SK-N-SH treated with all-trans-retinoic acid at 6 μM for 48 hours (cell line): ENCODE measurements around the gene MSL2.
A peak's percentile ranks its signal among the peaks of the same experiment; 100 is the strongest.
"Not testable (repeated sequence)": the region's sequence is repeated elsewhere in the genome, so short reads cannot be mapped to it uniquely, and the experiment has no call there.

Experiments
- ATAC-seq: fragments of 200-7000 bp; cut with Tn5 transposase; 3 replicates; pipeline ENCODE4 v1.9.1; 2020; ENCODE audit warnings: mild to moderate bottlenecking, moderate library complexity
- ARNTL ChIP-seq: fragments of 450-650 bp; formaldehyde crosslinking; IDR thresholded peaks from 2 replicates; pipeline ENCODE4 v1.5.0; 2020; ENCODE audit warnings: low read depth, mild to moderate bottlenecking, moderate library complexity, borderline replicate concordance
- BACH2 ChIP-seq: fragments of 250-450 bp; sonication (Bioruptor Pico); IDR thresholded peaks from 2 replicates; pipeline ENCODE4 v1.9.0; 2021; ENCODE audit warnings: mild to moderate bottlenecking, borderline replicate concordance
- CREB5 ChIP-seq: fragments of 250-450 bp; sonication (Bioruptor Pico); IDR thresholded peaks from 2 replicates; pipeline ENCODE4 v1.5.1; 2020; ENCODE audit warnings: low read depth, mild to moderate bottlenecking, moderate library complexity
- CSDC2 ChIP-seq: fragments of 250-450 bp; sonication (Bioruptor Pico); IDR thresholded peaks from 2 replicates; pipeline ENCODE4 v1.5.0; 2020; ENCODE audit warnings: mild to moderate bottlenecking, moderate library complexity
- CSRNP3 ChIP-seq: fragments of 250-450 bp; sonication (Bioruptor Pico); IDR thresholded peaks from 2 replicates; pipeline ENCODE4 v1.5.1; 2021; ENCODE audit warnings: mild to moderate bottlenecking, moderate library complexity
- ESRRG ChIP-seq: fragments of 250-450 bp; sonication (Bioruptor Pico); IDR thresholded peaks from 2 replicates; pipeline ENCODE4 v1.6.1; 2021; ENCODE audit warnings: mild to moderate bottlenecking
- GLIS3 ChIP-seq: fragments of 250-450 bp; sonication (Bioruptor Pico); IDR thresholded peaks from 2 replicates; pipeline ENCODE4 v1.5.0; 2020; ENCODE audit warnings: mild to moderate bottlenecking, moderate library complexity
- ISL1 ChIP-seq: fragments of 250-450 bp; sonication (Bioruptor Pico); IDR thresholded peaks from 2 replicates; pipeline ENCODE4 v2.1.2; 2022; ENCODE audit warnings: mild to moderate bottlenecking, moderate library complexity
- OSR1 ChIP-seq: fragments of 250-450 bp; sonication (Bioruptor Pico); IDR thresholded peaks from 2 replicates; pipeline ENCODE4 v1.8.0; 2022; ENCODE audit warnings: moderate library complexity, mild to moderate bottlenecking, inconsistent platforms
- PATZ1 ChIP-seq: fragments of 250-450 bp; sonication (Bioruptor Pico); IDR thresholded peaks from 2 replicates; pipeline ENCODE4 v1.8.0; 2020; ENCODE audit warnings: mild to moderate bottlenecking, moderate library complexity, borderline replicate concordance
- PPARA ChIP-seq: fragments of 250-450 bp; sonication (Bioruptor Pico); IDR thresholded peaks from 2 replicates; pipeline ENCODE4 v1.5.0; 2020; ENCODE audit warnings: mild to moderate bottlenecking, borderline replicate concordance
- RARB ChIP-seq: fragments of 250-450 bp; sonication (Bioruptor Pico); IDR thresholded peaks from 2 replicates; pipeline ENCODE4 v1.8.0; 2021; ENCODE audit warnings: mild to moderate bottlenecking, moderate library complexity
- SNAI2 ChIP-seq: fragments of 250-450 bp; sonication (Bioruptor Pico); IDR thresholded peaks from 2 replicates; pipeline ENCODE4 v1.5.0; 2020; ENCODE audit warnings: mild to moderate bottlenecking, moderate library complexity
- TCF4 ChIP-seq: fragments of 250-450 bp; sonication (Bioruptor Pico); IDR thresholded peaks from 2 replicates; pipeline ENCODE4 v1.8.0; 2021; ENCODE audit warnings: mild to moderate bottlenecking, moderate library complexity, borderline replicate concordance
- TOX ChIP-seq: fragments of 250-450 bp; sonication (Bioruptor Pico); IDR thresholded peaks from 2 replicates; pipeline ENCODE4 v1.8.0; 2021; ENCODE audit warnings: mild to moderate bottlenecking, moderate library complexity, borderline replicate concordance
- TSHZ2 ChIP-seq: fragments of 250-450 bp; sonication (Bioruptor Pico); IDR thresholded peaks from 2 replicates; pipeline ENCODE4 v1.5.0; 2020; ENCODE audit warnings: mild to moderate bottlenecking, moderate library complexity
- ZC3H10 ChIP-seq: fragments of 250-450 bp; sonication (Bioruptor Pico); IDR thresholded peaks from 2 replicates; pipeline ENCODE4 v1.5.1; 2021; ENCODE audit warnings: mild to moderate bottlenecking, moderate library complexity
- ZFP3 ChIP-seq: fragments of 250-450 bp; sonication (Bioruptor Pico); IDR thresholded peaks from 2 replicates; pipeline ENCODE4 v1.5.0; 2020; ENCODE audit warnings: mild to moderate bottlenecking, moderate library complexity
- ZFP30 ChIP-seq: fragments of 450-650 bp; formaldehyde crosslinking; IDR thresholded peaks from 2 replicates; pipeline ENCODE4 v1.5.0; 2022; ENCODE audit warnings: mild to moderate bottlenecking, moderate library complexity
- ZNF565 ChIP-seq: fragments of 450-650 bp; formaldehyde crosslinking; conservative IDR thresholded peaks from 2 replicates; pipeline ENCODE4 v1.5.0; 2020; ENCODE audit warnings: low read depth, mild to moderate bottlenecking, moderate library complexity
- ZNF70 ChIP-seq: fragments of 450-650 bp; formaldehyde crosslinking; IDR thresholded peaks from 2 replicates; pipeline ENCODE4 v1.5.0; 2020; ENCODE audit warnings: mild to moderate bottlenecking, moderate library complexity
- ZNF8 ChIP-seq: fragments of 450-650 bp; formaldehyde crosslinking; IDR thresholded peaks from 2 replicates; pipeline ENCODE4 v1.5.0; 2020; ENCODE audit warnings: mild to moderate bottlenecking, moderate library complexity

The MSL2 gene

GRCh38 chr3:136134091-136134490, 62.0 kb downstream of the MSL2 start:
- no peak for ATAC-seq
- TF ChIP-seq BACH2 (CRISPR knock-in tag) (no peak), OSR1 (CRISPR knock-in tag) (no peak), CREB5 (CRISPR knock-in tag) (no peak), ZNF70 (CRISPR knock-in tag) (no peak), ARNTL (CRISPR knock-in tag) (no peak), PATZ1 (CRISPR knock-in tag) (no peak), ESRRG (CRISPR knock-in tag) (no peak), ZC3H10 (CRISPR knock-in tag) (no peak), ISL1 (CRISPR knock-in tag) (no peak), PPARA (CRISPR knock-in tag) (no peak), TCF4 (CRISPR knock-in tag) (no peak), ZNF8 (CRISPR knock-in tag) (no peak), TSHZ2 (CRISPR knock-in tag) (no peak)
- TF ChIP-seq, all 23 proteins: peak for 0

GRCh38 chr3:136131647-136132046, 64.5 kb downstream of the MSL2 start:
- ATAC-seq, result not testable (repeated sequence)
- peak; percentile 64; the same call in 1 of the 2 replicates for TF ChIP-seq ZNF8 (CRISPR knock-in tag)
- TF ChIP-seq, all 23 proteins: peak for 1; not testable (repeated sequence) for 22

GRCh38 chr3:136122006-136122405, 74.1 kb downstream of the MSL2 start:
- no peak for ATAC-seq
- no peak for TF ChIP-seq ZC3H10 (CRISPR knock-in tag)

GRCh38 chr3:136120373-136121348, 75.5 kb downstream of the MSL2 start:
- peak; percentile 89 for ATAC-seq
- TF ChIP-seq BACH2 (CRISPR knock-in tag) (no peak), TOX (CRISPR knock-in tag) (no peak), RARB (CRISPR knock-in tag) (no peak), ZNF8 (CRISPR knock-in tag) (no peak), SNAI2 (CRISPR knock-in tag) (no peak), CSRNP3 (CRISPR knock-in tag) (no peak), ARNTL (CRISPR knock-in tag) (no peak), ESRRG (CRISPR knock-in tag) (no peak), ISL1 (CRISPR knock-in tag) (no peak), TSHZ2 (CRISPR knock-in tag) (no peak), ZFP3 (CRISPR knock-in tag) (no peak), GLIS3 (CRISPR knock-in tag) (no peak), ZNF70 (CRISPR knock-in tag) (no peak), ZFP30 (CRISPR knock-in tag) (no peak), CSDC2 (no peak), ZNF565 (no peak), CREB5 (CRISPR knock-in tag) (no peak), TCF4 (CRISPR knock-in tag) (no peak), ZC3H10 (CRISPR knock-in tag) (no peak)
